DMS79 treated with DMSO at 0.1 percent for 48 hours (cell line): ENCODE data around the gene P4HA2.
A peak's percentile ranks its signal among the peaks of the same experiment; 100 is the strongest.
"Not testable (repeated sequence)": the region's sequence is repeated elsewhere in the genome, so short reads cannot be mapped to it uniquely, and the experiment has no call there.

Experiments
- DNase-seq: peaks from one replicate; lab custom pipeline; 2025; lab: John Stamatoyannopoulos, UW

Gene P4HA2

DNA sequence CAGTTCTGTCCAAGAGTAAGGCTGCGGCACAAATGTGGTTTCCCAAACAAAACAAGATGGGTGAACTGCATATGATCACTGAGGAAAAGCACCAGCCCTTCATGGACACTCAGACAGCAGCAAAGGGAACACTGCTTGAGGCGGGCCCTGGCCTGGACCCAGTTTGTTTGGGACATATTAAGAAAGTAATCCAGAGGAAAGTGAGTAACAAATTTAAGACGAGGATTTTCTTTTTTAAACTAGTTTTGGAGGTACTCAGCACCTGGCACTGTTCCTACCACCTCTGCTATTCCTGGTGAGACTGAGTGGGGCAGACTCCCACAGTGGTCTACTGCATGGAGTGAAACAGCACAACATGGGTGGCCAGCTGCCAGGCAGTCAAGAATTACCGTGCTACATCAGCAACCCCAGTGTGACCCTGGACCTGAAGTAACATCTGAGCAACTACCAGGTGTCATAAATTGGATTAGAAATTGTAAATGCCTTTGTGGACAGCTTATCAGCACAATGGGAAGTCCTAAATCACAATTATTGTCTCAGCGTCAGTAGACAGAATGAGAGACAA, 28.5 kb downstream of the P4HA2 start:
- no peak for DNase-seq

DNA sequence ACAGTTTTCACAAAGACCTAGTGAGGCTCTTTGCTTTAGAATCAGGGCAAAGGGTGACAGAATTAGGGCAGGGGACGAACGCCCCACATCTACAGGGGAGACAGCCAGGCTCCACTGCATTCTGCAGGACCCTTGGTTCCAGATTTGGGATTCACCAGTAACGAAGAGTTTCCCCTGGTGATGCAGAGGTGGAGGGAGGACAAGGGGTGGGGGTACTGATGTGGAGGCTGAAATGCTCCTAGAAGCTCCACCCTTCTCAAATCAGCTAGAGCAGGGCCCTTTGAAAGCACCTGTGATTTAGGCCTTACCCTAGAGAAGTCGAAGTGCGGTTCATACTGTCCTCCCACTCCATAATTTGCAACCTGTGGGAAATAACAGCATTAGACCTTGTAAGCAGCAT, 29.1 kb downstream of the P4HA2 start:
- DNase-seq, result no peak

DNA sequence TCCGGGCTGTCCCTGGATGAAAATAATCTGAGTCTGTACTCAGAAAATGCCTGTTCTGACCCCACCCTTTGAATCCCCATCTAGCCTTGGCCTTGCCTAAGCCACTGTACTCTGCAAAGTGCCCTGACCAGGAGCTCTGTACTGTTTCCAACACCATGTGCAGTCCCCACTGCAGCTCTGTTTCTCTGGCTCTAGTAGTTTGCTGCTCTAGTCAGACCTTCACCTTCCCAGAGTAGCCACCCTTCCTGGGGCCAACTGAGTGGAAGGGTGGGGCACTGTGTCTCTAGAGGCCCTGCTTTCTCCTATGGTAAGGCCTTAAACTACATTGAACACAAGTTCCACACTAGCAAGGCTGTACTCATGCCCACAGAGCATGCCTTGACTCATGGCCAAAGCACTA, 31.9 kb downstream of the P4HA2 start:
- no peak for DNase-seq

DNA sequence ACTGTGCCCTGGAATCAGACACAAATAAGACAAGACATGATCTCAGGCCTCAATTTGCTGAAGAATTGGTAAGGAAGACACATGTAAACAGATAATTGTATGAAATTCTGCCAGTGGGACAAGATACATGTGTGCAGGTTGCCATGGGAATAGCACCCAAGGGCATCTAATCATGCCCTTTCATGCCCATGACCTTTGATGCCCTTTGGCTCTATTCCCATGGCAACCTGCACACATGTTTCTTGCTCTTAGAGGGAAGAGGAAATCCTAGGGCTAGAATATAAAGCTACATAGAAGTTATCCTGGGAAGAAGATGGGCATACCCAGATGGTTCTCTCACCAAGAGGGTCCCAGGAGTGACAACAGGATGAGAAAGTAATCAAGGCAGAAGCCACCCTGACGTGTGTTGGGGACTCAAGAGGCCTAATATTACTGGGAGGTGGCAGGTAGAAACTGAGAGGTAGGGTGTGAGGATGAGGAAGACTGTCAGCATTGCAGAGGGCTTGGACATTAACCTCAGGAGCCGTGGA, 34.4 kb downstream of the P4HA2 start:
- DNase-seq, result no peak

DNA sequence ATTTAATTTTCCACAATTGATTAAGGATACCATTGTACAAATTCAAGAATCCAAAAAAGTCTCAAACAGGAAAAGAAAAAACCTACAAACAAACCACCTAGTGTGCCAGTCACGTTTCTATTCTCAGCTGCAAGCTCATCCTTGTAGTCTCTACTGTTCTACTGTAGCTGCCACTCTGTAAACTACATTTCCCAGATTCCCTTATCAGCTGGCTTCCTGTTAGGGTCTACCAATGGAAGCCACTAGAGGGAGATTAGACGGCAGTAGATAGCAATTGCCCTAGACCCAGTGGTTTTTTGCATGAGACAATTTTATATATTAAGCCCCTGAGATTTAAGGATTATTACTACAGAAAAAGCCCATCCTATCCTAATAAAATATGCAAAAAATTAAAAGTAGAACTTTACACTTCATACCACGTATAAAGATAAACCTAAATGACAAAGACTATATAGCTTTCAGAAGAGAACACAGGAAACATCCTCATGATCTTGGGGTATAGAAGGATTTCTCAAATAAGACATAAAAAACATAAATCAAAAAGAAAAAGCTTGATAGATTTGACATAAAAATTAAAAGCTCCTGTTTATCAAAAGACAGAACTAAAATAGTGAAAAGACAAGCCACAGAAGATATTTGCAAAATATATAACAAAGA, 37.4 kb downstream of the P4HA2 start:
- DNase-seq, result peak; percentile 28

DNA sequence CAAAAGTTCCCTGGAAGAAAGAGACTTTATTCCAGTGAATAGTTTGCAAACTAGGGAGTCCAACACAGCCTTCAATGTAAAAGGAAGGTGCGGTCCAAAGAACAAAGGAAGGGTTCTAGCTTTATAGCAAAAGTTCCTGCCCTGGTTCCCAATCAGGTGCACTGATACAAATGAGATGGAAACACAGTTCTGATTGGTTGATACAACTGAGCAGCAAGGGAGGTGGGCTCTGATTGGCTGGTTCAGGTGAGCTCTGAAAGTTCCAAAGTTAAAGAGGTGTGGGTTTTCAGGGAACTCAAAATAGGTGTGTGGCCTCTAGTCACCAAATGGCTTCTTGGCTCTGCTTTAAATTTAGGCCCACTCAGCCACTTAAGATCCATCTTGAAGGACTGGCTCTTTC, 43.1 kb downstream of the P4HA2 start:
- no peak for DNase-seq

DNA sequence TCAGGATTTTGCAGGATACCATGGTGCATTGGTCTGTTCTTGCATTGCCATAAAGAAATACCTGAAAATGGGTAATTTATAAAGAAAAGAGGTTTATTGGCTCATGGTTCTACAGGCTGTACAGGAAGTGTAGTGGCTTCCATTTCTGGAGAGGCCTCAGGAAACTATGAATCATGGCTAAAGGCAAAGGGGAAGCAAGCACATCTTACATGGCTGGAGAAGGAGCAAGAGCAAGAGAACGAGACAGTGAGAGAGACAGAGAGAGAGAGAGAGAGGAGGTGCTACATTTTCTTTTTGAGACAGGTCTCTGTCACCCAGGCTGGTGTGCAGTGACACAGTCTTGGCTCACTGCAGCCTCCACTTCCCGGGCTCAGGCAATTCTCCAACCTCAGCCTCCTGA, 43.9 kb downstream of the P4HA2 start:
- no peak for DNase-seq

DNA sequence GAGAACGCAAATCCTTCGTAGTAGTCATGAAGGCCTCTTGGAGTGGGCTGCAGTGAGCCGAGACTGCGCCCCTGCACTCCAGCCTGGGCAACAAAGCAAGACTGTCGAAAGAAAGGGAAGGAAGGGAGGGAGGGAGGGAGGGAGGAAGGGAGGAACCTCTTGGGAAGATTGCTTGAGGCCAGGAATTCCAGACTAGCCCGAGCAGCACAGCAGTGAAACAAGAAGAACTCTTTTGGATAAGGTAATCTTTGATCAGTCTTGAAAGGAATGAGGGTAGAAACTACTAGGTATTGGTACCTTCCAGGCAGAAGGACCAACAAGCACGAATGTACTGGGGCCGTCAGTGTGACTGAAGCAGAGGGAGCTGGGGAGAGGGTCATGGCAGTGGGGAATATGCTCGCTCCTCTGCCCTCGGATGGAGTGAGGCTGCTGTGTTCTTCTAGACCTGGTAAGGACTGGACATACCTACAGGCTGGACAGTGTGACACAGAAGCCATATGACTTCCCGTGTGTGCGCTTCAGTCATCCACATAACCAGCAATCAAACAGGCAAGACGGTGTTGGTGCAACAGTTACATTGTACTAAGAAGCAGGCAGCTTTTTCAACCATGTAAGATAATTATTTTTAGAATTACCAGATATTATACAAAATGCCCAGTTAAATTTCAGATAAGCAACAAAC, 45.2 kb downstream of the P4HA2 start:
- DNase-seq, result no peak

DNA sequence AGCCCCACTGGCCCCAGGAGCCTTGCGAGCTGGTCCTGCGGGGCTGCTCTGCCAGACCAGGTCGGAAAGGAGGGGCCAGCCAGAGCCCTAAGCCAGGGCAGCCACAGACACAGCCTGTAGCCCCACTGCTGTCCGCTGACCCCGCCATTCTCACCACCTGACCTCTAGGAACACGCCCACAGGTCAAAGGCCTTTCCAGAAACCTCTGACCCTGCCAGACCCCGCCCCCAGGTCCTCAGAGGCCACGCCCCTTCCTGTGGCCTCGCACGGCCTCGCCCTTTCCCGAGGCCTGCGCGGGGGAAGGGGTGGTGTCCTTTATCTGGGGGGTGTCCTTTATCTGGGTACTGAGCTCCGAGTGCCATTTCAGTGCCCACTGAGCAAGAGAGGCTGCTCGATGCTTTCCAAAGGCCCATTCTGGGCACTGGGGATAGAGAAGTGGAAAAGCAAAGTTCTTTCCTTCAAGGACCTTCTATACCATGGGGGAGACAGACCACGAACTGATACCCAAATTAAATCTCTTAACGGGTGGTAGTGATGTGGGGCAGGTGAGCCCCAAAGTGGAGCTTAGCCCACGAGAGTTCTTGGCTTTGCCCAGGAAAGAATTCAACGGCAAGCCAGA, 46.5 kb downstream of the P4HA2 start:
- DNase-seq, result no peak

DNA sequence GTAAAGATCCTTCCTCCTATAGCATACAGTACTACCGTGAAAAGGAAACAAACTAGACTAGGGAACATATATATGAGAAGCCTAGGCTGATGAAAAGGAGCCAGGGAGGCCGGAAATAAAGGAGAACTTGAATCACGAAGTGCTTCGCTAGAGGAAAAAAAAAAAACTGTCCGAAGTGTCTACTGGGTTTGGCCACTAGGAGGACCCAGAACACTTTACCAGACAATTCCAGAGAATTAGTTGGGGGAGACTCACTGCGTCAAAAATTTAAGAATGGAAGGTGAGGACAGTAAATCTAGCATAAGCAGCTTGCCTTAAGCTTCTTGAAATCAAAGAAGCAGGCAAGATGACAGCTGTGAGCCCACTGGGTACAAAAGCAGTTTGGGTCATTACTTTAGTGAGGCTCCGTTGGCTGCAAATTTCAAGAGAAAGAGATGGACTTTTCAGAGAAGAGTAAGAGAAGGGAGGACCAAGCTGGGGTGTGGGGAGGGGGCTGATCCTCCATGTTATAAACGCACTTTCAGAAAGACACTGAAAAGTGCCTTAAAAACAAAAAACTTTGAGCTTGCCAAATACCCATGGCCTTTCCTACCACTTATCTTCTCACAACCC, 47.4 kb downstream of the P4HA2 start:
- peak; percentile 0 for DNase-seq

DNA sequence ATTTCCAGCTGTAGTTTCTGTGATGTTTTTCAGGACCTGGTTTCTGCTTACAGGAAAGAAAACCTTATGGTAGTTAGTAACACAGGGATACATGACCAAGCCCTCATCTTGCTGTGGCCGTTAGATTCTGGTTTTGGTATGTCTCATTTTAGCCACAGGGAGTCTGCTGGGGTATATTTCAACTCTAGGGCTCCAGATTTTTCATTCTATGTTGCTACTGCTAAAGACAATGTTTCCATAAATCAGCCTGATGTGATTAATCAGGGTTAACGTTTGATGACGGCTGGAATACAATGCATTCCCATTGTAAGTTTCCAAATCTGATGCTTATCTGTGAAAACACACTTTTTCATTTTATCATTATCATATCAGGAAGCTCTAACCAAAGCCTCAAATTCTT, 48.2 kb downstream of the P4HA2 start:
- no peak for DNase-seq

DNA sequence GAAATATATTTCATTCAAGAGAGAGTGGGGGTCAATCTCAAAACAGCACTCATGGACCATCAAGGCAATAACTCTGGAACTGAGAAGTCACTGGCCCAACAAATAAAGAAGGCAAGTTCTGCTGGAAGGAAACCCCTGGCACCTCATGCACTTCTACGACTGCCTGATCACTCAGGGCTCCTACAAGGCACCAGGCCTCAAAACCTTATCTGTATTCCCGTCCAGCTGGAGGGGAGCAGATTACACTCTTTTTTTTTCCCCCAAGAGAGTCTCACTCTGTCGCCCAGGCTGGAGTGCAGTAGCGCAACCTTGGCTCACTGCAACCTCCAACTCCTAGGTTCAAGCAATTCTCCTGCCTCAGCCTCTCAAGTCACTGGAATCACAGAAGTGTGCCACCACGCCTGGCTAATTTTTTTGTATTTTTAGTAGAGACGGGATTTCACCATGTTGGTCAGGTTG, 49.9 kb downstream of the P4HA2 start:
- DNase-seq, result no peak

DNA sequence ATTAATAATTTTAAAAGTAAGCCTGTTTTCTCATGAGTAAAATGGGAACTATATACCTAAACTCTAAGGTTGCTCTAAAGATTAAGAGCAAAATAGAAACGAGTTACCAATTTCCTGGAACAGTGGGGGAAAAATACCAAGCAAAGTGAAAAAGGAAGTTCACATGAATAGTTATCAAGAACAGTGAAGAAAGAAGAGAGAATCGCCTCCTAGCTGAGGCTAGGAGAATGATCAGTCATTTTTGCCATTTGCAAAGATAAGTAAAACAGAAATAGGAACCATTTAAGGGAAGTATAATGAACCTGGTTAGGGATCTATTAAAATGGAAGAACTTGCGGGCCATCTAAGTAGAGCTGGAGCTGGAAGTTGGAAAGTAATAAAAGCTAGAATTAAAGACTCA, 50.7 kb downstream of the P4HA2 start:
- no peak for DNase-seq

DNA sequence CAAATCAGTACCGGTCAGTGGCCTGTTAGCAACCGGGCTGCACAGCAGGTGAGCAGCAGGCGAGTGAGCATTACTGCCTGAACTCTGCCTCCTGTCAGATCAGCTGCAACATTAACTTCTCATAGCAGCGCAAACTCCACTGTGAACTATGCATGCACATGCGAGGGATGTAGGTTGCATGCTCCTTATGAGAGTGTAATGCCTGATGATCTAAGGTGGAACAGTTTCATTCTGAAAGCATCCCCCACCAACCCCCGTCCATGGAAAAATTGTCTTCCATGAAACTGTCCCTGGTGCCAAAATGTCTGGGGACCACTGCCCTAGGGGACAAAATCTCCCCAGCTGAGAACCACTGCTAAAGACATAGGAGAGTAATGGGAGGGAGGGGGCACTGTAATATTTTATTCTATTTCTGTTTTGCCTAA, 51.1 kb downstream of the P4HA2 start:
- no peak for DNase-seq

DNA sequence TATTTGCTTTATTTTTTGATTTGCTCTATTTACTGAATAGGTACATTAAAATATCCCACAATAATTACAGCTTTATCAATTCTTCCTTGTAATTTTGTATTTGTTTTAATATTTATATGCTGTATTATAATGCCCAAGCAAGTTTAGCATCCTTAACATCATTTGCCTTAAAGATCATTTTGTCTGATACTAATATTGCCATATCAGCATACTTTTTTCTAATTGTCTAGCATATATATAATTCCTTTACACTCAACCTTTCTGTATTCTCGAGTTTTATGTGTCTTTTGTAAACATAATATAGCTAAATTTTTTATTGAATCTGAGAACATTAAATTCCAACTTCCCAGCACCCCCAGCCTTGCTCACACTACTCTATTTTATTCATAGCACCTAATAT, 64.7 kb downstream of the P4HA2 start:
- DNase-seq, result no peak

DNA sequence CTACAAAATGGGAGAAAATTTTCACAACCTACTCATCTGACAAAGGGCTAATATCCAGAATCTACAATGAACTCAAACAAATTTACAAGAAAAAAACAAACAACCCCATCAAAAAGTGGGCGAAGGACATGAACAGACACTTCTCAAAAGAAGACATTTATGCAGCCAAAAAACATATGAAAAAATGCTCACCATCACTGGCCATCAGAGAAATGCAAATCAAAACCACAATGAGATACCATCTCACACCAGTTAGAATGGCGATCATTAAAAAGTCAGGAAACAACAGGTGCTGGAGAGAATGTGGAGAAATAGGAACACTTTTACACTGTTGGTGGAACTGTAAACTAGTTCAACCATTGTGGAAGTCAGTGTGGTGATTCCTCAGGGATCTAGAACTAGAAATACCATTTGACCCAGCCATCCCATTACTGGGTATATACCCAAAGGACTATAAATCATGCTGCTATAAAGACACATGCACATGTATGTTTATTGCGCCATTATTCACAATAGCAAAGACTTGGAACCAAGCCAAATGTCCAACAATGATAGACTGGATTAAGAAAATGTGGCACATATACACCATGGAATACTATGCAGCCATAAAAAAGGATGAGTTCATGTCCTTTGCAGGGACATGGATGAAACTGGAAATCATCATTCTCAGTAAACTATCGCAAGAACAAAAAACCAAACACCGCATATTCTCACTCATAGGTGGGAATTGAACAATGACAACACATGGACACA, 65.9 kb downstream of the P4HA2 start:
- not testable (repeated sequence) for DNase-seq

DNA sequence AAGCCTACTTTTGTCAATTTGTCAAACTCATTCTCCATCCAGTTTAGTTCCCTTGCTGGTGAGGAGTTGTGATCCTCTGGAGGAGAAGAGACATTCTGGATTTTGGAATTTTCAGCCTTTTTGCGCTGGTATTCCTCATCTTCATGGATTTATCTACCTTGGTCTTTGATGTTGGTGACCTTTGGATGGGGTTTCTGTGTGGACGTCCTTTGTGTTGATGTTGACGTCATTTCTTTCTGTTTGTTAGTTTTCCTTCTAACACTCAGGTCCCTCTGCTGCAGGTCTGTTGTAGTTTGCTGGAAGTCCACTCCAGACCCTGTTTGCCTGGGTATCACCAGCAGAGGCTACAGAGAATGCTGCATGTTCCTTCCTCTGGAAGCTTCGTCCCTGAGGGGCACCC, 71.2 kb downstream of the P4HA2 start:
- no peak for DNase-seq

DNA sequence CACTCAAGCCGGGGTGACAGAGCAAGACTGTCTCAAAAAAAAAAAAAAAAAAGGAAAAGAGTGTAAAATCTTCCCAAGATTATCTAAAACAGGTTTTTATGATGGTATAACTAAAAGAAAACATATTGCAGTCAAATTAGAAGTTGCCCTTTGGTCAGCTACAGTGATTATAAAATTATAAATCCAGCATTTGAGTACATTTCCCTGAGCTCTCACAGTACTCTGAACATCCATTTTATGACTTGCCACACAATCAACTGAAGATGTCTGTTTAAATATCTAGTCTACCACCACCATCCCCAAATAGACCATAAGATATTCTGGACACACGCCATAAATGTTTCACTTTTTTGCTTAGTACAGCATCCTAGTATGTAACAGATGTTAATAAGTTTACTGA, 77.1 kb downstream of the P4HA2 start:
- DNase-seq, result no peak

DNA sequence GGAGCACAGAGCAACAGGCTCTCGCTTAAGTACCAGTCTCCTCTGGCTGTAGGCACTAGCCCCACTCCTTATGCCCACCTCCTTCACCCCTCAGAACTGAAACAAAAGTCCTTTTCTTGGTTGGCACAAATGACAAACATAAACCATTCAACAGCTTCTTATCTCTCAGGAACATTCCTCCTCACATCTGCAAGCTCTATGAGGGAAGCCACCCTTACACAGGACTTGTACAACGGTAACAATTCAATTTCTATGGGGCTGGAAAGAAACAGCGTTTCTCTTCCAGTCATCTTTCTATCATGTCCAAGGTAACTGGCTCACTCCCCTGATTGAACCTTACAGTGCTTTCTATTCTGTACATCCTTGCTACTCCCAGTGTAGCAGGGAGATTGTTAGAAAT, 80.0 kb downstream of the P4HA2 start:
- no peak for DNase-seq

DNA sequence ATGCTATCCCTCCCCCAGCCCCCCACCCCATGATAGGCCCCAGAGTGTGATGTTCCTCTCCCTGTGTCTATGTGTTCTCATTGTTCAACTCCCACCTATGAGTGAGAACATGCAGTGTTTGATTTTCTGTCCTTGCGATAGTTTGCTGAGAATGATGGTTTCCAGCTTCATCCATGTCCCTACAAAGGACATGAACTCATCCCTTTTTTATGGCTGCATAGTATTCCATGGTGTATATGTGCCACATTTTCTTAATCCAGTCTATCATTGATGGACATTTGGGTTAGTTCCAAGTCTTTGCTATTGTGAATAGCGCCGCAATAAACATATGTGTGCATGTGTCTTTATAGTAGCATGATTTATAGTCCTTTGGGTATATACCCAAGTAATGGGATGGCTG, 82.3 kb downstream of the P4HA2 start:
- not testable (repeated sequence) for DNase-seq

DNA sequence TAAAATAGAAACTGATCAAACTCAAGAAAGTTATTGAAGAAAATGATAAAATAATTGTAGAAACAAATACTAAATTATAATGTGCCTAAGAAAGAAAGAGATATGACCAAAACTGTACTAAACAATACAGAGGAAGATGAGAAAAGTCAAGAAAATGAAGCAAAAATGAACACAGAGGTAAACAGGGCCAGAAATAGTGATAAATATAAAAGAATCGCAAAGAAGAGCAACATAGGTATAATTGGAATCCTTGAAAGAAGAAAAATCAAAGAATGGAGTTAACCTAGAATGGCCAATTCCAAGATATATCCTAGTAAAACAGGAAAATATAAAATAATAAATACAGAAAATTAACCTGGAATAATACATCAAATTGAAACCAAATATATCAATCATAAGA, 84.5 kb downstream of the P4HA2 start:
- DNase-seq, result no peak

DNA sequence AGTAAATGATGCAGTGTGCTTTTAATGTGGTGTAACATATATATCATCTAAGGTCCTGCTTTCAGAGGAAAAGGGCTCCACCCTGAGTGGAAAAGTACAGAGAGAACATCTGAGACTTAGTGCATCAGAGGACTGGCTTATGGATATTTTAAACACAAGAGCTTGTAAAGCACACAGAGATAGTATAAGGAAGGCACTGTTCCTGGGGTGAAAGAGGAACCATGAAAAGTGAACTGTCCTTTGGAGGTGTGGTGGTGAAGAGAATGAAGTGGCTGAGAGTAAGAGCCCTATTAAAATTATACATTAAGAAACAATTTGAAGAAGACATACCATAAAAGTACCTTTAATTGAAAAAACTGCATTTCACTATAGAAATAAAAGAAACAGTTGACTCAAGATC, 85.2 kb downstream of the P4HA2 start:
- no peak for DNase-seq
